Adrenal gland (tissue), 12 donors: ENCODE results near the gene UBA52. TPM values are rescaled to one million over a fixed set of nuclear protein-coding genes. Genes with fewer than 3 reads are reported as not detected.

Experiments
- DNase-seq, 7 donors: peaks; one replicate each; pipeline ENCODE4 v3.0.0-alpha.2; 2019 to 2020
- H3K27ac ChIP-seq, 5 donors: fragments of 200-600 bp; sonication (generic) in 4 of 5; 1 replicate in 3 of 5; 2 replicates in 2 of 5; pipeline versions ENCODE4 v1.5.1 to v1.8.0; 2016 to 2020; ENCODE audit warnings: mild to moderate bottlenecking in 1 of 5
- H3K27me3 ChIP-seq: fragments of 200-600 bp; 2 replicates; pipeline ENCODE4 v1.8.0; 2021
- H3K36me3 ChIP-seq, 2 donors: fragments of 200-600 bp; replicated peaks in 1 of 2; 1 replicate in 1 of 2; 2 replicates in 1 of 2; pipeline versions ENCODE4 v1.5.1 to v1.8.0; 2018 to 2022
- H3K4me1 ChIP-seq, 2 donors: fragments of 200-600 bp; replicated peaks in 1 of 2; 1 replicate in 1 of 2; 2 replicates in 1 of 2; pipeline versions ENCODE4 v1.5.1 to v1.8.0; 2018 to 2021
- H3K4me3 ChIP-seq, 4 donors: fragments of 200-600 bp; sonication (generic) in 3 of 4; one replicate each; pipeline ENCODE4 v1.5.1; 2016 to 2018
- H3K9me3 ChIP-seq, 3 donors: fragments of 200-600 bp; sonication (generic) in 1 of 3; replicated peaks in 1 of 3; 1 replicate in 2 of 3; 2 replicates in 1 of 3; pipeline versions ENCODE4 v1.5.1 to v1.8.0; 2016 to 2021
- POLR2A ChIP-seq, 2 donors: fragments of 450-650 bp; IDR thresholded peaks; one replicate each; pipeline ENCODE4 v1.6.1; 2017; ENCODE audit warnings: antibody characterized with exemption in 2 of 2, mild to moderate bottlenecking in 2 of 2, moderate library complexity in 1 of 2
- WGBS, 4 donors: extraction: QIAGEN DNeasy Blood & Tissue Kit in 2 of 4; methylation state at CpG; one replicate each; pipeline versions ENCODE4 v1.1.5 to v1.1.7; 2013 to 2017; 5-methylcytosine and 5-hydroxymethylcytosine counted together
- intact Hi-C, 2 donors: fragments of 100-400 bp; cut with DNase I; formaldehyde crosslinking; loops; one replicate each; pipeline versions ENCODE4 v1.14.1 to v1.15.0; 2022 to 2023
- polyA plus RNA-seq, 3 donors: library from polyadenylated mRNA; stranded (reverse); fragments of 200-250 nt in 2 of 3; fragments of 350-450 nt in 1 of 3; fragmentation: Illumina TruSeq in 1 of 3; extraction: RNeasy Lipid Tissue Mini Kit (QIAGEN cat#74804) in 1 of 3; gene quantifications; one replicate each; pipeline ENCODE4 v1.2.3, GENCODE V29; 2013 to 2014
- total RNA-seq, 9 donors: library from RNA; depleted of rRNA in 4 of 9; stranded (reverse); fragments of >200 nt in 4 of 9; fragments of 120-200 nt in 1 of 9; fragmentation: NEBNext Ultra II Directional in 1 of 9; extraction: Animal tissue kit (Norgen Biotek cat#: 25700) in 1 of 9; gene quantifications; one replicate each; pipeline versions ENCODE4 v1.1.0 to v1.2.4, GENCODE V29; 2013 to 2023
- TF ChIP-seq, protein P1 (sequence below), 6 experiments: fragments of 450-650 bp in 4 of 6; fragments of 200-600 bp in 2 of 6; sonication (generic) in 1 of 6; IDR thresholded peaks; 1 replicate in 5 of 6; 2 replicates in 1 of 6; pipeline versions ENCODE4 v1.5.1 to v1.8.0; 2016 to 2021; ENCODE audit warnings: antibody characterized with exemption in 6 of 6, mild to moderate bottlenecking in 2 of 6, moderate library complexity in 1 of 6
- donor health status: healthy with polysubstance abuse.
- donor health status: Bipolar disorder and iron deficiency.
- donor health status: DM: yes; HTN: yes; CAD: no.
- donor health status: DM: no; HTN: no; CAD: no.
- donor health status: DM: no; HTN: no; CAD: no.
- donor health status: DM: yes; HTN: yes; CAD: no.

The UBA52 gene
- total and polyA plus RNA-seq, 12 donors, result 781 to 1,900 (median 1,042) TPM

GRCh38 chr19:18586306-18586705, 14.6 kb downstream of the UBA52 start:
- H3K36me3 ChIP-seq, result peaks cover 0 to 3% of the 10 kb centered on the region in 2 donors
- peak overlapping the region in 1 of 5 donors; percentile 31 for H3K27ac ChIP-seq
- H3K9me3 ChIP-seq, result no peaks in the 10 kb centered on the region
- no peak overlapping the region for H3K4me3 ChIP-seq
- 38 to 61% (median 47%) methylated on average over 2 of the region's 2 CpGs for WGBS, 4 donors
- no peak for DNase-seq
- no peak for TF ChIP-seq POLR2A (IDR thresholded peaks at IDR 0.05)
- TF ChIP-seq, protein P1, sequence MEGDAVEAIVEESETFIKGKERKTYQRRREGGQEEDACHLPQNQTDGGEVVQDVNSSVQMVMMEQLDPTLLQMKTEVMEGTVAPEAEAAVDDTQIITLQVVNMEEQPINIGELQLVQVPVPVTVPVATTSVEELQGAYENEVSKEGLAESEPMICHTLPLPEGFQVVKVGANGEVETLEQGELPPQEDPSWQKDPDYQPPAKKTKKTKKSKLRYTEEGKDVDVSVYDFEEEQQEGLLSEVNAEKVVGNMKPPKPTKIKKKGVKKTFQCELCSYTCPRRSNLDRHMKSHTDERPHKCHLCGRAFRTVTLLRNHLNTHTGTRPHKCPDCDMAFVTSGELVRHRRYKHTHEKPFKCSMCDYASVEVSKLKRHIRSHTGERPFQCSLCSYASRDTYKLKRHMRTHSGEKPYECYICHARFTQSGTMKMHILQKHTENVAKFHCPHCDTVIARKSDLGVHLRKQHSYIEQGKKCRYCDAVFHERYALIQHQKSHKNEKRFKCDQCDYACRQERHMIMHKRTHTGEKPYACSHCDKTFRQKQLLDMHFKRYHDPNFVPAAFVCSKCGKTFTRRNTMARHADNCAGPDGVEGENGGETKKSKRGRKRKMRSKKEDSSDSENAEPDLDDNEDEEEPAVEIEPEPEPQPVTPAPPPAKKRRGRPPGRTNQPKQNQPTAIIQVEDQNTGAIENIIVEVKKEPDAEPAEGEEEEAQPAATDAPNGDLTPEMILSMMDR (IDR thresholded peaks at IDR 0.05), result no peak
- intact Hi-C loops, result no loop called here
- peaks cover 10 to 19% of the 10 kb centered on the region in 2 donors for H3K4me1 ChIP-seq
- no peaks in the 10 kb centered on the region for H3K27me3 ChIP-seq

GRCh38 chr19:18587561-18587960, 15.9 kb downstream of the UBA52 start:
- TF ChIP-seq, protein P1 (IDR thresholded peaks at IDR 0.05), result no peak
- TF ChIP-seq POLR2A (IDR thresholded peaks at IDR 0.05), result no peak
- H3K9me3 ChIP-seq, result no peaks in the 10 kb centered on the region
- H3K4me3 ChIP-seq, result no peak overlapping the region
- no peak for DNase-seq
- intact Hi-C loops, result no loop called here
- H3K27me3 ChIP-seq, result no peaks in the 10 kb centered on the region
- peaks cover 0 to 4% of the 10 kb centered on the region in 2 donors for H3K36me3 ChIP-seq
- peak overlapping the region in 2 of 5 donors; percentile 91 to 92 for H3K27ac ChIP-seq
- peaks cover 10 to 19% of the 10 kb centered on the region in 2 donors for H3K4me1 ChIP-seq
- 88 to 92% (median 91%) methylated on average over 12 of the region's 12 CpGs for WGBS, 4 donors

GRCh38 chr19:18587962-18588610, 16.4 kb downstream of the UBA52 start:
- 21 to 28% (median 24%) methylated on average over 10 to 16 of the region's 16 CpGs for WGBS, 4 donors
- intact Hi-C loops, result no loop called here
- H3K36me3 ChIP-seq, result peaks cover 0 to 4% of the 10 kb centered on the region in 2 donors
- H3K4me3 ChIP-seq, result peak overlapping the region in 2 of 4 donors; percentile 66 to 67
- H3K4me1 ChIP-seq, result peaks cover 10 to 19% of the 10 kb centered on the region in 2 donors
- peak in 1 of 7 donors; percentile 37 for DNase-seq
- TF ChIP-seq, protein P1 (IDR thresholded peaks at IDR 0.05), result no peak
- no peak for TF ChIP-seq POLR2A (IDR thresholded peaks at IDR 0.05)
- H3K27ac ChIP-seq, result peak overlapping the region in 4 of 5 donors; percentile 58 to 92 (median 84)
- no peaks in the 10 kb centered on the region for H3K9me3 ChIP-seq
- no peaks in the 10 kb centered on the region for H3K27me3 ChIP-seq

DNA sequence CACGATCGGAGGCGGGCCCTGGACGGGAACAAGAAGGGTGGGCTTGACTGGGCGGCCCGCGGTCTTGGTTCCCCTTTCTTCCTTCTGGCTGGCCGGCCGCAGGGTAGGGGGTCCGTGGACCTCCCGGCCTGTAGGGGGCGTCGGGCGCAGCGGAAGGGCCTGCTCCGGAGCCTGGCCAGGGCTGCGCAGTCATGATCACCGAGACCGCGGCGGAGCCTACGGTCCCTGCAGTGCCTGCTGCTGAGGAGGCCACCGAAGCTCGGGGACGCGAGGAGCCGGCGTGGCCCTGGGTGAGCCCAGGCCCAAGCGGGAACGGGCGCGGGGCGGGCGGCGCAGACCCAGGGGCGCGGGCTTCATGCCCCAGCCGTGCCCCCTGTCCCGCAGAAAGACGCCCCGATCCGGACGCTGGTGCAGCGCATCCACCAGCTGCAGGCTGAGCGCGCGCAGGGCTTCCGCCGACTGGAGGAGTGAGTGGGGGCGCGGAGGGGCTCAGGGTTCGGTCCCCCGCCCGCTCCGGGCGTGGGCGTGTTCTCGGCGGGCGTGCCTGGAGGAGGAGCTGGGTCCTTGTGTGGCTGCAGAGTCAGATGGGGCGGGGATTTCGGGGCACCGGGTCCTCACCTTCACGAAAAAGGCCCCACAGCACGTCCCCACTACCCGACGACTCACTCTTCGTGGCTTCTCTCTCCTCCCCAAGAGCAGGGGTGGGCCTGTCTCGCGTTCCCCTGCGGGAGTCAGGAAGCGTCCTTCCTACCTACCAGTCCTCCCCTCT, 17.1 kb downstream of the UBA52 start, which contains the start of gene REX1BD:
Gene REX1BD, plus strand, starts transcription at position 188 of the 769 bp plus-strand sequence. Its CDS starts 4 bp downstream, at position 192.
- Histone ChIP-seq H3K36me3 (peaks cover 0 to 4% of the 10 kb centered on the region in 2 donors), H3K4me1 (peaks cover 10 to 22% of the 10 kb centered on the region in 2 donors), H3K27ac (peak within 1 kb of the TSS; percentile 34 to 92 (median 78)), H3K9me3 (no peaks in the 10 kb centered on the region), H3K4me3 (peak within 1 kb of the TSS; percentile 31 to 71 (median 66)), H3K27me3 (no peaks in the 10 kb centered on the region)
- TF ChIP-seq POLR2A (IDR thresholded peaks at IDR 0.05), result peak; percentile 38 to 43
- TF ChIP-seq, protein P1 (IDR thresholded peaks at IDR 0.05), result peak; percentile 69 to 92 (median 83)
- intact Hi-C loops, result no loop called here
- DNase-seq, result peak; percentile 78 to 86 (median 79)
- WGBS, 4 donors, result 0 to 1% (median 1%) methylated on average over 14 to 72 of the region's 72 CpGs
